CD4-positive, alpha-beta memory T cell (primary cell): Measurements from ENCODE around the gene TMEM52. TPM values are rescaled to one million over a fixed set of nuclear protein-coding genes. Genes with fewer than 3 reads are reported as not detected.
A peak's percentile ranks its signal among the peaks of the same experiment; 100 is the strongest.

Experiments used
- CTCF ChIA-PET: fragments of 350-600 bp; sonication (Branson Sonifier 250); formaldehyde crosslinking; loops from one replicate; lab custom pipeline; 2021; ENCODE audit warnings: inconsistent platforms; ENCODE audit not compliant: partially characterized antibody; lab: Charles Lee
- POLR2A ChIA-PET: fragments of 350-600 bp; sonication (Branson Sonifier 250); formaldehyde crosslinking; loops from one replicate; lab custom pipeline; 2021; ENCODE audit not compliant: partially characterized antibody; lab: Charles Lee
- DNase-seq, 5 donors: peaks; one replicate each; pipeline versions ENCODE4 v3.0.0 to v3.0.0-alpha.2; 2020 to 2022; ENCODE audit warnings: mixed read lengths in 1 of 5
- H3K27ac ChIP-seq: one replicate; pipeline ENCODE4 v1.7.0; 2013; ENCODE audit warnings: low read depth, low read length
- H3K27me3 ChIP-seq: 2 replicates; pipeline ENCODE4 v1.7.0; 2013; ENCODE audit warnings: mild to moderate bottlenecking, low read length, moderate library complexity; ENCODE audit not compliant: insufficient read depth
- H3K36me3 ChIP-seq: 2 replicates; pipeline ENCODE4 v1.7.0; 2013; ENCODE audit warnings: mild to moderate bottlenecking, low read length, moderate library complexity; ENCODE audit not compliant: insufficient read depth
- H3K4me1 ChIP-seq: 2 replicates; pipeline ENCODE4 v1.7.0; 2013; ENCODE audit warnings: mild to moderate bottlenecking, low read length, moderate library complexity; ENCODE audit not compliant: insufficient read depth
- H3K4me3 ChIP-seq, 2 donors: one replicate each; pipeline ENCODE4 v1.7.0; 2013; ENCODE audit warnings: low read length in 2 of 2, mild to moderate bottlenecking in 1 of 2
- H3K9me3 ChIP-seq, 2 donors: one replicate each; pipeline ENCODE4 v1.7.0; 2013; ENCODE audit warnings: low read length in 2 of 2, control low read depth in 1 of 2; ENCODE audit not compliant: control insufficient read depth in 1 of 2
- H3K27ac Mint-ChIP-seq, 7 donors: one replicate each; pipeline ENCODE4 v1.8.0; 2020 to 2021; ENCODE audit warnings: mixed read lengths in 7 of 7, mild to moderate bottlenecking in 6 of 7, inconsistent platforms in 3 of 7, moderate library complexity in 3 of 7
- H3K27me3 Mint-ChIP-seq, 2 donors: one replicate each; pipeline ENCODE4 v1.8.0; 2020 to 2021; ENCODE audit warnings: mixed read lengths in 2 of 2
- H3K36me3 Mint-ChIP-seq, 2 donors: one replicate each; pipeline ENCODE4 v1.8.0; 2020 to 2021; ENCODE audit warnings: mixed read lengths in 2 of 2, inconsistent platforms in 1 of 2, mild to moderate bottlenecking in 1 of 2
- H3K4me1 Mint-ChIP-seq, 4 donors: one replicate each; pipeline ENCODE4 v1.8.0; 2020 to 2021; ENCODE audit warnings: mixed read lengths in 4 of 4, mild to moderate bottlenecking in 1 of 4
- H3K4me3 Mint-ChIP-seq, 8 donors: one replicate each; pipeline ENCODE4 v1.8.0; 2020 to 2021; ENCODE audit warnings: mixed read lengths in 8 of 8, mild to moderate bottlenecking in 7 of 8, moderate library complexity in 6 of 8, inconsistent platforms in 3 of 8
- H3K9me3 Mint-ChIP-seq, 8 donors: one replicate each; pipeline ENCODE4 v1.8.0; 2020 to 2021; ENCODE audit warnings: mixed read lengths in 8 of 8, mild to moderate bottlenecking in 5 of 8, inconsistent platforms in 3 of 8, moderate library complexity in 1 of 8
- intact Hi-C: fragments of 100-400 bp; cut with micrococcal nuclease; formaldehyde crosslinking; loops from one replicate; pipeline ENCODE4 v1.15.1; 2023
- polyA plus RNA-seq, 2 donors: library from polyadenylated mRNA; unstranded; fragments of 300-500 nt; fragmentation: Illumina TruSeq; gene quantifications; one replicate each; pipeline ENCODE4 v1.2.3, GENCODE V29; 2021
- total RNA-seq, 2 experiments: library from RNA; stranded (reverse); gene quantifications; one replicate each; pipeline ENCODE4 v1.2.3, GENCODE V29; 2021

Gene TMEM52
- total and polyA plus RNA-seq, 4 experiments from 2014 or later: 0.55 TPM; not detected in 3

DNA sequence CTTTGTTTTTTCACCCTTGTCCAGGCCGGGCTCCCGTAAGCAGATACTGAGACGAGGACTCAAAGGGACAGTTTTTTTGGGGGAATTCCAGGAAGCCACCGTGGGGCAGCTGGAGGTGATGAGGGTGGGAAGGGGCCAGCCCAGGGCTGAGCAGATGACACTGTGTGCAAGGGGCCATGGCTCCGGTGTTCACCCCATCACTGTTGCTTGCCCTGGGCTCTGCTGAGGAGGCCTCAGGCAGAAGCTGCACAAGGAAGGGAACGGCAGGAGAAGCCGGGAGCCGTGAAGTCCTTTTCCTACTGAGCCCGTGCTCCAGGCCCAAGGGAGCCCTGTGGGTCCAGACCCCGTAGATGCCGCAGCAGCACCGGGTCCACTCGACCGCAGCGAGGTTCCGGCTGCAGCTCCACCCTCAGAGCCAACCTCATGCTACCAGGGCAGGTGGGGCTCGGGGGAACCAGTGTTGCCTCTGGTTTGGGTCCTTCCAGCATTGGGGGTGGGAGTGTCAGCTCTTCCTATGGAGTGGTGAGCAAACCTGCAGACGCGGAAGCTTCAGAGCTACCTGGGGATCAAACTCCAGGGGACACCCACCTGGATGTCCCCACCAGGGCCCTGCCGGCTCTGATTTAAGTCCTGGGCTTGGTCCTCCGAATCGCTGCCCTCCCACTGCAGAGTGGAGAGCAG lies 8.3 kb downstream of the TMEM52 start:
- DNase-seq: peak in 1 of 5 donors; percentile 37
- Histone ChIP-seq H3K27me3 (no peaks in the 10 kb centered on the region), H3K4me3 (no peak overlapping the region), H3K36me3 (no peaks in the 10 kb centered on the region), H3K9me3 (no peaks in the 10 kb centered on the region), H3K27ac (no peak overlapping the region), H3K4me1 (peaks cover 21% of the 10 kb centered on the region)
- ChIA-PET POLR2A (interaction anchor here (1.2 to 1.6 kb wide), 2 partner anchors 128 to 164 kb away, joined by 4 to 5 read pairs; no protein-coding TSS in a partner anchor), CTCF (interaction anchor here (1.0 kb wide), 1 partner anchor 131 kb away, joined by 3 read pairs; no protein-coding TSS in a partner anchor)
- Mint-ChIP-seq H3K9me3 (no peaks in the 10 kb centered on the region), H3K4me3 (peak overlapping the region in 2 of 8 donors; percentile 87 to 89), H3K4me1 (peaks cover 7 to 16% (median 11%) of the 10 kb centered on the region in 4 donors), H3K36me3 (no peaks in the 10 kb centered on the region), H3K27ac (peak overlapping the region in 3 of 7 donors; percentile 82 to 92 (median 91)), H3K27me3 (peaks cover 0 to 2% of the 10 kb centered on the region in 2 donors)
- intact Hi-C loops: no loop called here

- H3K27me3 ChIP-seq: no peaks in the 10 kb centered on the region
- Mint-ChIP-seq H3K27me3 (peaks cover 0 to 2% of the 10 kb centered on the region in 2 donors), H3K4me3 (peak overlapping the region; percentile 78 to 89 (median 85)), H3K27ac (peak overlapping the region; percentile 82 to 96 (median 91)), H3K9me3 (no peaks in the 10 kb centered on the region), H3K4me1 (peaks cover 7 to 16% (median 11%) of the 10 kb centered on the region in 4 donors), H3K36me3 (no peaks in the 10 kb centered on the region)
- no peak overlapping the region for H3K4me3 ChIP-seq
- POLR2A ChIA-PET: interaction anchor here (0.8 to 2.9 kb wide), 9 partner anchors 11 to 704 kb away, joined by 3 to 28 read pairs (median 7); partner anchors contain the start of genes GNB1 and NADK
- no peaks in the 10 kb centered on the region for H3K36me3 ChIP-seq
- H3K4me1 ChIP-seq: peaks cover 21% of the 10 kb centered on the region
- no peaks in the 10 kb centered on the region for H3K9me3 ChIP-seq
- intact Hi-C loops: no loop called here
- DNase-seq: no peak
- peak overlapping the region; percentile 63 for H3K27ac ChIP-seq
- CTCF ChIA-PET: interaction anchor here (1.0 to 6.5 kb wide), 3 partner anchors 14 to 130 kb away, joined by 3 to 58 read pairs (median 3); no protein-coding TSS in a partner anchor
These were observed 9.0 kb downstream of the TMEM52 start for GRCh38 chr1:1910033-1910465.

DNA sequence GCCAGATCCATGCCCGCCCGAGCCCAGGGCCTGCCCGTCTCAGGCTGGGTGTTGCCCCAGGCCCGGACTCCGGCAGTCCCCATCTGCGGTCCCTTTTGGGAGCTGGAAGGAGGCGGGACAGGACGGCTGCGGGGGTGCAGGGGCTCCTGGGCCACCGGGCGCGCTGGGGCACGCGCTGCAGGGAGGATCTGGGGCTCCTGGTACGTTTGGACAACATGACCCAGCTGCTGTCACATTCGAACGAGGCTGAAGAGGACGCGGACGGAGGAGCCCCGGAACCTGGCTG lies 10.6 kb downstream of the TMEM52 start:
- intact Hi-C loops: loop anchor here (5.0 kb wide), 1 partner anchor 186 kb away; the partner anchor contains the start of gene CDK11A
- H3K4me3 Mint-ChIP-seq: peak overlapping the region in 6 of 8 donors; percentile 17 to 70 (median 65)
- no peak for DNase-seq

GRCh38 chr1:1907098-1907736 lies 11.9 kb downstream of the TMEM52 start:
- Mint-ChIP-seq H3K4me3 (no peak overlapping the region), H3K27me3 (no peaks in the 10 kb centered on the region), H3K9me3 (no peaks in the 10 kb centered on the region), H3K36me3 (no peaks in the 10 kb centered on the region), H3K4me1 (peaks cover 7 to 16% (median 11%) of the 10 kb centered on the region in 4 donors), H3K27ac (peak overlapping the region in 2 of 7 donors; percentile 52 to 58)
- intact Hi-C loops: loop anchor here (5.0 kb wide), 1 partner anchor 185 kb away; the partner anchor contains the start of gene CDK11A
- H3K4me3 ChIP-seq: no peak overlapping the region
- H3K9me3 ChIP-seq: no peaks in the 10 kb centered on the region
- no peaks in the 10 kb centered on the region for H3K36me3 ChIP-seq
- H3K4me1 ChIP-seq: peaks cover 21% of the 10 kb centered on the region
- H3K27ac ChIP-seq: no peak overlapping the region
- ChIA-PET CTCF (interaction anchor here (1.1 to 6.5 kb wide), 7 partner anchors 11 to 293 kb away, joined by 3 to 58 read pairs (median 13); no protein-coding TSS in a partner anchor), POLR2A (interaction anchor here (1.4 to 2.9 kb wide), 4 partner anchors 16 to 127 kb away, joined by 4 to 28 read pairs (median 15); partner anchors contain the start of gene GNB1)
- DNase-seq: no peak
- no peaks in the 10 kb centered on the region for H3K27me3 ChIP-seq

More for the DNA sequence above, 10.6 kb downstream of the TMEM52 start:
- ChIA-PET POLR2A (interaction anchor here (0.7 to 2.9 kb wide), 15 partner anchors 10 to 294 kb away, joined by 3 to 28 read pairs (median 7); partner anchors contain the start of genes CDK11A, GNB1, MIB2 and NADK), CTCF (interaction anchor here (0.6 to 6.5 kb wide), 14 partner anchors 12 to 132 kb away, joined by 3 to 58 read pairs (median 3); no protein-coding TSS in a partner anchor)
- no peaks in the 10 kb centered on the region for H3K36me3 ChIP-seq
- Mint-ChIP-seq H3K27me3 (no peaks in the 10 kb centered on the region), H3K27ac (peak overlapping the region in 3 of 7 donors; percentile 56 to 58 (median 57)), H3K4me1 (peaks cover 7 to 16% (median 11%) of the 10 kb centered on the region in 4 donors), H3K9me3 (no peaks in the 10 kb centered on the region), H3K36me3 (no peaks in the 10 kb centered on the region)
- no peaks in the 10 kb centered on the region for H3K27me3 ChIP-seq
- no peaks in the 10 kb centered on the region for H3K9me3 ChIP-seq
- H3K4me3 ChIP-seq: peak overlapping the region; percentile 17 to 56
- peak overlapping the region; percentile 77 for H3K27ac ChIP-seq
- H3K4me1 ChIP-seq: peaks cover 21% of the 10 kb centered on the region

GRCh38 chr1:1906185-1907097 lies 12.6 kb downstream of the TMEM52 start:
- POLR2A ChIA-PET: interaction anchor here (0.9 to 2.1 kb wide), 4 partner anchors 12 to 127 kb away, joined by 3 to 7 read pairs (median 4); no protein-coding TSS in a partner anchor

GRCh38 chr1:1903224-1903623 lies 15.9 kb downstream of the TMEM52 start:
- no peak overlapping the region for H3K4me3 Mint-ChIP-seq
- no peak overlapping the region for H3K27ac ChIP-seq
- H3K4me1 ChIP-seq: peaks cover 10% of the 10 kb centered on the region
- no peaks in the 10 kb centered on the region for H3K36me3 ChIP-seq
- no peak overlapping the region for H3K4me3 ChIP-seq
- no peaks in the 10 kb centered on the region for H3K27me3 ChIP-seq
- peaks cover 6 to 7% (median 6%) of the 10 kb centered on the region in 4 donors for H3K4me1 Mint-ChIP-seq
- no peak for DNase-seq
- intact Hi-C loops: no loop called here
- H3K9me3 ChIP-seq: no peaks in the 10 kb centered on the region
- ChIA-PET POLR2A (interaction anchor here (0.6 kb wide), 1 partner anchor 167 kb away, joined by 3 read pairs; no protein-coding TSS in a partner anchor), CTCF (no interaction called here)
- H3K27ac Mint-ChIP-seq: no peak overlapping the region
- H3K36me3 Mint-ChIP-seq: no peaks in the 10 kb centered on the region
- H3K9me3 Mint-ChIP-seq: no peaks in the 10 kb centered on the region
- no peaks in the 10 kb centered on the region for H3K27me3 Mint-ChIP-seq

More at GRCh38 chr1:1906185-1907097, 12.6 kb downstream of the TMEM52 start:
- H3K4me3 Mint-ChIP-seq: peak overlapping the region in 6 of 8 donors; percentile 56 to 75 (median 62)
- peak overlapping the region; percentile 36 to 86 (median 72) for H3K27ac Mint-ChIP-seq
- no peaks in the 10 kb centered on the region for H3K27me3 ChIP-seq
- no peaks in the 10 kb centered on the region for H3K36me3 ChIP-seq
- DNase-seq: peak in 4 of 5 donors; percentile 54 to 67 (median 58)
- no peaks in the 10 kb centered on the region for H3K9me3 ChIP-seq
- CTCF ChIA-PET: interaction anchor here (0.6 to 6.5 kb wide), 18 partner anchors 10 to 292 kb away, joined by 3 to 58 read pairs (median 4); no protein-coding TSS in a partner anchor
- H3K27ac ChIP-seq: no peak overlapping the region
- no peaks in the 10 kb centered on the region for H3K9me3 Mint-ChIP-seq
- H3K36me3 Mint-ChIP-seq: no peaks in the 10 kb centered on the region
- peaks cover 21% of the 10 kb centered on the region for H3K4me1 ChIP-seq
- no peaks in the 10 kb centered on the region for H3K27me3 Mint-ChIP-seq
- H3K4me1 Mint-ChIP-seq: peaks cover 7 to 16% (median 11%) of the 10 kb centered on the region in 4 donors
- H3K4me3 ChIP-seq: no peak overlapping the region
- intact Hi-C loops: loop anchor here (1.0 to 5.0 kb wide), 2 partner anchors 48 to 184 kb away; partner anchors contain the start of gene CDK11A
